Loucy (cell line): ENCODE results near the gene ARHGAP15.
"Not testable (repeated sequence)": the region's sequence is repeated elsewhere in the genome, so short reads cannot be mapped to it uniquely, and the experiment has no call there.

Experiments used
- EZH2phosphoT487 ChIP-seq: fragments of 200-600 bp; IDR thresholded peaks from 2 replicates; pipeline ENCODE4 v1.6.1; 2018; ENCODE audit warnings: antibody characterized with exemption, mild to moderate bottlenecking, moderate library complexity, borderline replicate concordance
- TF ChIP-seq, protein P1 (sequence below): fragments of 200-600 bp; sonication (generic); conservative IDR thresholded peaks from 2 replicates; pipeline ENCODE4 v1.5.1; 2014; ENCODE audit warnings: mild to moderate bottlenecking, antibody characterized with exemption, low read length

DNA sequence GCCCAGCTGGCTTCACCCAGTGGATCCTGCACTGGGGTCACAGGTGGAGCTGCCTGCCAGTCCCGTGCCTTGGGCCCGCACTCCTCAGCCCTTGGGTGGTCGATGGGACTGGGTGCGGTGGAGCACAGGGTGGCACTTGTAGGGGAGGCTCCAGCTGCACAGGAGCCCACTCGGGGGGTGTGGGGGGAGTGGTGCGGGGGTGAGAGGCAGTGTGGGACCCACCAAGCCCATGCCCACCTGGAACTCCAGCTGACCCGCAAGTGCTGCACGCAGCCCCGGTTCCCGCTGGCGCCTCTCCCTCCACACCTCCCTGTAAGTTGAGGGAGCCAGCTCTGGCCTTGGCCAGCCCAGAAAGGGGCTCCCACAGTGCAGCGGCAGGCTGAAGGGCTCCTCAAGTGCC lies 39.7 kb upstream of the ARHGAP15 start:
- TF ChIP-seq, protein P1, sequence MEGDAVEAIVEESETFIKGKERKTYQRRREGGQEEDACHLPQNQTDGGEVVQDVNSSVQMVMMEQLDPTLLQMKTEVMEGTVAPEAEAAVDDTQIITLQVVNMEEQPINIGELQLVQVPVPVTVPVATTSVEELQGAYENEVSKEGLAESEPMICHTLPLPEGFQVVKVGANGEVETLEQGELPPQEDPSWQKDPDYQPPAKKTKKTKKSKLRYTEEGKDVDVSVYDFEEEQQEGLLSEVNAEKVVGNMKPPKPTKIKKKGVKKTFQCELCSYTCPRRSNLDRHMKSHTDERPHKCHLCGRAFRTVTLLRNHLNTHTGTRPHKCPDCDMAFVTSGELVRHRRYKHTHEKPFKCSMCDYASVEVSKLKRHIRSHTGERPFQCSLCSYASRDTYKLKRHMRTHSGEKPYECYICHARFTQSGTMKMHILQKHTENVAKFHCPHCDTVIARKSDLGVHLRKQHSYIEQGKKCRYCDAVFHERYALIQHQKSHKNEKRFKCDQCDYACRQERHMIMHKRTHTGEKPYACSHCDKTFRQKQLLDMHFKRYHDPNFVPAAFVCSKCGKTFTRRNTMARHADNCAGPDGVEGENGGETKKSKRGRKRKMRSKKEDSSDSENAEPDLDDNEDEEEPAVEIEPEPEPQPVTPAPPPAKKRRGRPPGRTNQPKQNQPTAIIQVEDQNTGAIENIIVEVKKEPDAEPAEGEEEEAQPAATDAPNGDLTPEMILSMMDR, result not testable (repeated sequence)
- TF ChIP-seq EZH2phosphoT487, result not testable (repeated sequence)
